A549 (cell line): ENCODE measurements around the gene INSC. TPM values are rescaled to one million over a fixed set of nuclear protein-coding genes. Genes with fewer than 3 reads are reported as not detected.

ENCODE experiments used
- ATAC-seq, 2 experiments: fragments of 200-7000 bp in 1 of 2; fragments of >200 bp in 1 of 2; cut with Nextera tagmentation in 1 of 2; cut with Tn5 transposase in 1 of 2; 3 replicates each; pipeline versions ENCODE4 v1.8.0 to v1.9.1; 2018 to 2020; ENCODE audit warnings: mild to moderate bottlenecking in 1 of 2, moderate library complexity in 1 of 2
- CTCF ChIA-PET: fragments of 300-600 bp; sonication (Branson Sonifier 250); formaldehyde crosslinking; extraction: SDS; loops from one replicate; lab custom pipeline; 2021; ENCODE audit warnings: antibody characterized with exemption, inconsistent platforms; lab: Yijun Ruan, JAX
- POLR2A ChIA-PET: fragments of 350-600 bp; formaldehyde crosslinking; extraction: SDS; loops from one replicate; lab custom pipeline; 2021; ENCODE audit warnings: antibody characterized with exemption, inconsistent platforms; lab: Yijun Ruan, JAX
- DNase-seq, 2 experiments: peaks; one replicate each; pipeline versions ENCODE4 v3.0.0 to v3.0.0-alpha.2; 2011 to 2016; ENCODE audit warnings: low read depth in 1 of 2, low spot score in 1 of 2
- FAIRE-seq: peaks from 2 replicates; lab custom pipeline; 2011; peaks lifted over from hg19 to GRCh38; lab: Jason Lieb, UNC
- H3K27ac ChIP-seq, 2 experiments: fragments of >200 bp; sonication (Bioruptor Twin); formaldehyde crosslinking; 3 replicates each; pipeline ENCODE4 v1.5.1; 2016 to 2017
- H3K4me1 ChIP-seq: fragments of >200 bp; sonication (Bioruptor Twin); formaldehyde crosslinking; 3 replicates; pipeline ENCODE4 v1.6.1; 2016
- H3K4me2 ChIP-seq: fragments of >200 bp; sonication (Bioruptor Twin); formaldehyde crosslinking; 3 replicates; pipeline ENCODE4 v1.6.1; 2016
- H3K4me3 ChIP-seq: fragments of >200 bp; sonication (Bioruptor Twin); formaldehyde crosslinking; 3 replicates; pipeline ENCODE4 v1.5.1; 2016
- H3K9me3 ChIP-seq: fragments of >200 bp; sonication (Bioruptor Twin); formaldehyde crosslinking; 3 replicates; pipeline ENCODE4 v1.6.1; 2016
- ATOH8 ChIP-seq: fragments of 250-450 bp; sonication (Bioruptor Pico); IDR thresholded peaks from 2 replicates; pipeline ENCODE4 v1.5.0; 2020; ENCODE audit warnings: low read depth, mild to moderate bottlenecking, moderate library complexity
- BHLHE40 ChIP-seq: IDR thresholded peaks from 2 replicates; pipeline ENCODE4 v1.6.1; 2012; ENCODE audit warnings: low read depth, low read length, inconsistent platforms
- CBX2 ChIP-seq: fragments of 200-600 bp; sonication (generic); IDR thresholded peaks from 2 replicates; pipeline ENCODE4 v1.6.1; 2016; ENCODE audit warnings: low read depth, mild to moderate bottlenecking, borderline replicate concordance
- CBX8 ChIP-seq: fragments of 200-600 bp; sonication (generic); IDR thresholded peaks from 2 replicates; pipeline ENCODE4 v1.6.1; 2016
- CTCF ChIP-seq: fragments of >200 bp; sonication (Bioruptor Twin); formaldehyde crosslinking; IDR thresholded peaks from 3 replicates; pipeline ENCODE4 v1.5.1; 2016
- EHMT2 ChIP-seq: fragments of 200-600 bp; sonication (generic); IDR thresholded peaks from 2 replicates; pipeline ENCODE4 v1.6.1; 2016; ENCODE audit warnings: antibody characterized with exemption, low read depth, mild to moderate bottlenecking, moderate library complexity
- EP300 ChIP-seq, 2 experiments: fragments of >200 bp; sonication (Bioruptor Twin); formaldehyde crosslinking; IDR thresholded peaks; 2 replicates in 1 of 2; 3 replicates in 1 of 2; pipeline ENCODE4 v1.6.1; 2016 to 2017
- ESRRA ChIP-seq: fragments of 150-350 bp; IDR thresholded peaks from 2 replicates; pipeline ENCODE4 v1.6.1; 2014; ENCODE audit warnings: mild to moderate bottlenecking, low read length, borderline replicate concordance
- FOSB ChIP-seq: fragments of 250-450 bp; sonication (Bioruptor Pico); IDR thresholded peaks from 2 replicates; pipeline ENCODE4 v1.5.0; 2020; ENCODE audit warnings: mild to moderate bottlenecking, moderate library complexity
- FOSL2 ChIP-seq, 2 experiments: fragments of 450-650 bp in 1 of 2; fragments of >200 bp in 1 of 2; sonication (Bioruptor Twin) in 1 of 2; formaldehyde crosslinking; IDR thresholded peaks; 2 replicates each; pipeline versions ENCODE4 v1.5.0 to v1.6.1; 2016 to 2020; ENCODE audit warnings: mild to moderate bottlenecking in 1 of 2, moderate library complexity in 1 of 2
- HDAC2 ChIP-seq: fragments of 200-600 bp; sonication (generic); IDR thresholded peaks from 2 replicates; pipeline ENCODE4 v1.6.1; 2016
- HEYL ChIP-seq: fragments of 250-450 bp; sonication (Bioruptor Pico); IDR thresholded peaks from 2 replicates; pipeline ENCODE4 v1.8.0; 2021; ENCODE audit warnings: mild to moderate bottlenecking, moderate library complexity
- HOXA7 ChIP-seq: fragments of 250-450 bp; sonication (Bioruptor Pico); IDR thresholded peaks from 2 replicates; pipeline ENCODE4 v1.5.0; 2020; ENCODE audit warnings: mild to moderate bottlenecking, moderate library complexity
- JUN ChIP-seq, 2 experiments: fragments of >200 bp; sonication (Bioruptor Twin); formaldehyde crosslinking; IDR thresholded peaks; 2 replicates in 1 of 2; 3 replicates in 1 of 2; pipeline ENCODE4 v1.6.1; 2016 to 2017
- JUNB ChIP-seq: fragments of >200 bp; sonication (Bioruptor Twin); formaldehyde crosslinking; IDR thresholded peaks from 2 replicates; pipeline ENCODE4 v1.6.1; 2016
- KDM1A ChIP-seq: fragments of 200-600 bp; sonication (generic); IDR thresholded peaks from 2 replicates; pipeline ENCODE4 v1.6.1; 2016; ENCODE audit warnings: low read depth, mild to moderate bottlenecking
- KDM5A ChIP-seq: fragments of 200-600 bp; sonication (generic); IDR thresholded peaks from 2 replicates; pipeline ENCODE4 v1.6.1; 2016; ENCODE audit warnings: antibody characterized with exemption, mild to moderate bottlenecking
- MAX ChIP-seq: IDR thresholded peaks from 2 replicates; pipeline ENCODE4 v1.6.1; 2012
- MYC ChIP-seq: IDR thresholded peaks from 2 replicates; pipeline ENCODE4 v1.6.1; 2012; ENCODE audit warnings: mild to moderate bottlenecking, inconsistent platforms, low read length, improper control_type of control experiment, borderline replicate concordance
- NFE2L2 ChIP-seq: fragments of 150-350 bp; conservative IDR thresholded peaks from 2 replicates; pipeline ENCODE4 v1.6.1; 2014; ENCODE audit warnings: low read length
- NR3C1 ChIP-seq: fragments of >200 bp; sonication (Bioruptor Twin); formaldehyde crosslinking; IDR thresholded peaks from 3 replicates; pipeline ENCODE4 v1.6.1; 2017
- PBX3 ChIP-seq: IDR thresholded peaks from 2 replicates; pipeline ENCODE4 v1.6.1; 2012
- POLR2AphosphoS2 ChIP-seq: conservative IDR thresholded peaks from 2 replicates; pipeline ENCODE4 v1.6.1; 2012; ENCODE audit warnings: low read length, improper control_type of control experiment, inconsistent platforms
- RCOR1 ChIP-seq: fragments of 150-350 bp; IDR thresholded peaks from 2 replicates; pipeline ENCODE4 v1.6.1; 2014; ENCODE audit warnings: antibody characterized with exemption, low read length, low read depth
- RFX5 ChIP-seq: fragments of 450-650 bp; IDR thresholded peaks from 2 replicates; pipeline ENCODE4 v1.7.1; 2014; ENCODE audit warnings: antibody characterized with exemption, mild to moderate bottlenecking, moderate library complexity
- RNF2 ChIP-seq: fragments of 200-600 bp; sonication (generic); IDR thresholded peaks from 2 replicates; pipeline ENCODE4 v1.6.1; 2016; ENCODE audit warnings: low read depth, mild to moderate bottlenecking, antibody characterized with exemption, moderate library complexity, borderline replicate concordance
- TP53 ChIP-seq: fragments of 250-450 bp; sonication (Bioruptor Pico); IDR thresholded peaks from 2 replicates; pipeline ENCODE4 v1.5.0; 2021; ENCODE audit warnings: mild to moderate bottlenecking, moderate library complexity
- ZC3H11A ChIP-seq: fragments of 450-650 bp; IDR thresholded peaks from 2 replicates; pipeline ENCODE4 v1.6.1; 2014; ENCODE audit warnings: antibody characterized with exemption, mild to moderate bottlenecking
- WGBS: methylation state at CpG from one replicate; pipeline ENCODE4 v1.1.6; 2017; ENCODE audit errors: missing lambda C conversion rate; 5-methylcytosine and 5-hydroxymethylcytosine counted together
- polyA plus RNA-seq, 4 experiments: library from polyadenylated mRNA; depleted of rRNA in 3 of 4; stranded (reverse); fragments of >200 nt; fragmentation: RNase III in 1 of 4; extraction: RNeasy Plus Mini Kit Qiagen cat#74134 plus additional on column Dnase treatment in 1 of 4; gene quantifications; 2 replicates in 3 of 4; 3 replicates in 1 of 4; pipeline ENCODE4 v1.2.3, GENCODE V29; 2011 to 2017
- TF ChIP-seq, protein P1 (sequence below): fragments of 150-350 bp; IDR thresholded peaks from 2 replicates; pipeline ENCODE4 v1.6.1; 2014; ENCODE audit warnings: low read depth, mild to moderate bottlenecking, low read length

INSC gene
- polyA plus RNA-seq, 2 of the 4 experiments (the other 2 are of a cell fraction): not detected

DNA sequence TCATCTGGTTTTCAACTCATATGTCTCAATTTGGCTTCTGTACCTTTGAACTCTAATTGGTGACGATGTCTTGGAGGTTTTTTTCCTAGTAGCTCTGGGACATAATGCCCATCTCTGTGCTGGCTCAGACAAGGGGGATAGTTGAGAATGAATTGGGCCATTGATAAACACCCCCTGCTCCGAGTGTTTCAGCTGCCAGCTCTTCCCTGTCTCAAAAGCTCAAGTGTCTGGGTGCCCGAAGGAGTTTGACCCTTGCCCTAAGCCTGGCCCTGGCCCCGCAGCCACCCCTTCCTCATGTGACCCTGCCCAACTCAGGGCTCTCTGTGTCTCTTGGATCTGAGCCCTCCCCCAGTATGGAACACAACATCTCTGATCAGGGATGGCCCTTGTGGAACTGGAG, 3.0 kb downstream of the INSC start:
- no peak for FAIRE-seq
- H3K4me2 ChIP-seq: no peak overlapping the region
- 9% methylated on average over 4 of the region's 4 CpGs for WGBS
- ChIA-PET POLR2A (no interaction called here), CTCF (interaction anchor here (1.1 to 1.2 kb wide), 2 partner anchors 10 to 213 kb away, joined by 3 read pairs; no protein-coding TSS in a partner anchor)
- no peak for DNase-seq
- H3K4me1 ChIP-seq: no peaks in the 10 kb centered on the region
- TF ChIP-seq HOXA7 (CRISPR knock-in tag) (no peak), FOSB (CRISPR knock-in tag) (no peak), MYC (no peak), RNF2 (no peak), BHLHE40 (no peak), NFE2L2 (no peak), ESRRA (no peak), EP300 (IDR thresholded peaks at IDR 0.05) (no peak), NR3C1 (no peak), PBX3 (no peak), EHMT2 (no peak), TP53 (CRISPR knock-in tag) (no peak), JUNB (no peak), KDM1A (no peak), FOSL2 (IDR thresholded peaks at IDR 0.05) (no peak), FOSL2 (CRISPR knock-in tag; IDR thresholded peaks at IDR 0.05) (no peak)
- no peaks in the 10 kb centered on the region for H3K9me3 ChIP-seq
- H3K27ac ChIP-seq: no peak overlapping the region
- ATAC-seq: no peak
- no peak overlapping the region for H3K4me3 ChIP-seq

DNA sequence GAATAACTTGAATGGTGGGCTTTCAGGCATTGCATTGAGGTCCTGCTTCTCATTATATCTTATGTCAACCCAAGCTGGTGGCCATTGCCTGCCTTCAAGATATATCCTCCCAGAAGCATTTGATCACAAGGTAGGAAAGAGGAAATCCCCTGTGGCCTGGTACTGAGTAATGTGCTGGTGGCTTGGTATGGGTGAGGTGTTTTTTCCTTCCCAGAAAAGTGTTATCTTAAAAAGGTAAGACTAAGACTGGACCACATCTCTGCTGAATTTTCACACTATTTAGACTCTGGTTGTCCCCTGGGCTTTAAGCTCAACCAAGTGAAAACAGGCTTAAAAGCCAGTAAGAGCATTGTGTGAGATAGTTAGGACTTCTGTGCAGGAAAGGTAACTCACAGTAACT, 3.7 kb downstream of the INSC start:
- ATAC-seq: no peak
- Histone ChIP-seq H3K27ac (no peak overlapping the region), H3K4me3 (no peak overlapping the region), H3K9me3 (no peaks in the 10 kb centered on the region), H3K4me2 (no peak overlapping the region), H3K4me1 (no peaks in the 10 kb centered on the region)
- CTCF ChIA-PET: interaction anchor here (1.0 to 1.3 kb wide), 2 partner anchors 18 to 19 kb away, joined by 3 to 4 read pairs; no protein-coding TSS in a partner anchor
- FAIRE-seq: no peak
- TF ChIP-seq CBX8: no peak
- TF ChIP-seq RCOR1: no peak
- POLR2A ChIA-PET: no interaction called here
- DNase-seq: no peak

DNA sequence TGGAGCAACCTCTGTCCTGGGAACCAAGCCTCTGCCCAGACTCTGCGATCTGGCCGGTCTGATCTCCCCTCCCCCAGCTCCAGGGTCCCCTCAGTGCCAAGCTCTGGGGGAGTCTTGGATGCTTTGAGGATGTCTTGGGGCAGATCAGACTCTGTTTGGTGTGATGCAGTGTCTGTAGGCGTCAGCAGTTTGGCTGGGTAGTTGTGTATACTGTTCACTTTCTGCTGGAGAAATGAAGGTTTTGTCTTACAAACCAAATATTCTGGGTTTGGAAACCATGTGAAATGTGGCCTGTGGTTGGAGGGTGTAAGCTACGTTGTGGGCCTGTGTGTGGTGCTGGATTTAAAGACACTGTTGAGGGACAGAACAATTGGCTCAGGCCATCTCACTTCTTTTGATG, 4.6 kb downstream of the INSC start:
- TF ChIP-seq MYC (no peak), CBX2 (no peak), HDAC2 (no peak), KDM5A (no peak), EHMT2 (no peak), JUNB (no peak), ATOH8 (CRISPR knock-in tag) (no peak), HEYL (CRISPR knock-in tag) (no peak), MAX (no peak), CTCF (no peak), PBX3 (no peak), POLR2AphosphoS2 (no peak), RFX5 (no peak), JUN (IDR thresholded peaks at IDR 0.05) (no peak), ZC3H11A (no peak), BHLHE40 (no peak)
- TF ChIP-seq, protein P1, sequence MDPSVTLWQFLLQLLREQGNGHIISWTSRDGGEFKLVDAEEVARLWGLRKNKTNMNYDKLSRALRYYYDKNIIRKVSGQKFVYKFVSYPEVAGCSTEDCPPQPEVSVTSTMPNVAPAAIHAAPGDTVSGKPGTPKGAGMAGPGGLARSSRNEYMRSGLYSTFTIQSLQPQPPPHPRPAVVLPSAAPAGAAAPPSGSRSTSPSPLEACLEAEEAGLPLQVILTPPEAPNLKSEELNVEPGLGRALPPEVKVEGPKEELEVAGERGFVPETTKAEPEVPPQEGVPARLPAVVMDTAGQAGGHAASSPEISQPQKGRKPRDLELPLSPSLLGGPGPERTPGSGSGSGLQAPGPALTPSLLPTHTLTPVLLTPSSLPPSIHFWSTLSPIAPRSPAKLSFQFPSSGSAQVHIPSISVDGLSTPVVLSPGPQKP: no peak
- 26% methylated on average over 4 of the region's 4 CpGs for WGBS
- Histone ChIP-seq H3K4me2 (no peak overlapping the region), H3K27ac (no peak overlapping the region), H3K4me1 (no peaks in the 10 kb centered on the region), H3K9me3 (no peaks in the 10 kb centered on the region), H3K4me3 (no peak overlapping the region)
- ChIA-PET CTCF (interaction anchor here (1.3 kb wide), 1 partner anchor 18 kb away, joined by 3 read pairs; no protein-coding TSS in a partner anchor), POLR2A (no interaction called here)
- DNase-seq: no peak
- no peak for FAIRE-seq
- no peak for ATAC-seq
